ENCODE measurements around the gene PLK3. TPM values are rescaled to one million over a fixed set of nuclear protein-coding genes. Genes with fewer than 3 reads are reported as not detected.
A peak's percentile ranks its signal among the peaks of the same experiment; 100 is the strongest.

The PLK3 gene
- total and polyA plus RNA-seq, 8 donors = 0.58 to 30.4 (median 17.4) TPM

GRCh38 chr1:44820328-44821239 lies 20.4 kb downstream of the PLK3 start:
- no peaks in the 10 kb centered on the region for H3K9me3 ChIP-seq
- no peak for DNase-seq
- no peaks in the 10 kb centered on the region for H3K27me3 ChIP-seq
- peaks cover 15 to 29% (median 23%) of the 10 kb centered on the region in 4 donors for H3K4me1 ChIP-seq
- peak overlapping the region; percentile 86 to 96 (median 91) for H3K27ac ChIP-seq
- intact Hi-C loops (cut with DNase I; ENCODE audit: low total_unique reads) = no loop called here
- H3K4me3 ChIP-seq = peak overlapping the region; percentile 46 to 58 (median 51)
- TF ChIP-seq POLR2AphosphoS5 (IDR thresholded peaks at IDR 0.05) = no peak
- peak in 1 of 7 experiments; percentile 6 for TF ChIP-seq CTCF (IDR thresholded peaks at IDR 0.05)
- no peaks in the 10 kb centered on the region for H3K36me3 ChIP-seq
- 25 to 35% (median 26%) methylated on average over 20 to 25 of the region's 25 CpGs for WGBS, 5 donors

GRCh38 chr1:44821240-44821715 lies 21.1 kb downstream of the PLK3 start:
- DNase-seq = no peak
- Histone ChIP-seq H3K27me3 (no peaks in the 10 kb centered on the region), H3K4me1 (peaks cover 15 to 32% (median 23%) of the 10 kb centered on the region in 4 donors), H3K27ac (peak overlapping the region in 2 of 5 donors; percentile 91 to 96), H3K9me3 (no peaks in the 10 kb centered on the region), H3K36me3 (no peaks in the 10 kb centered on the region), H3K4me3 (no peak overlapping the region)
- WGBS, 5 donors = 79 to 89% (median 82%) methylated on average over 9 of the region's 9 CpGs
- intact Hi-C loops (cut with DNase I; ENCODE audit: low total_unique reads) = no loop called here
- TF ChIP-seq CTCF (IDR thresholded peaks at IDR 0.05) (no peak), EP300 (IDR thresholded peaks at IDR 0.05) (no peak), POLR2A (IDR thresholded peaks at IDR 0.05) (no peak)

DNA sequence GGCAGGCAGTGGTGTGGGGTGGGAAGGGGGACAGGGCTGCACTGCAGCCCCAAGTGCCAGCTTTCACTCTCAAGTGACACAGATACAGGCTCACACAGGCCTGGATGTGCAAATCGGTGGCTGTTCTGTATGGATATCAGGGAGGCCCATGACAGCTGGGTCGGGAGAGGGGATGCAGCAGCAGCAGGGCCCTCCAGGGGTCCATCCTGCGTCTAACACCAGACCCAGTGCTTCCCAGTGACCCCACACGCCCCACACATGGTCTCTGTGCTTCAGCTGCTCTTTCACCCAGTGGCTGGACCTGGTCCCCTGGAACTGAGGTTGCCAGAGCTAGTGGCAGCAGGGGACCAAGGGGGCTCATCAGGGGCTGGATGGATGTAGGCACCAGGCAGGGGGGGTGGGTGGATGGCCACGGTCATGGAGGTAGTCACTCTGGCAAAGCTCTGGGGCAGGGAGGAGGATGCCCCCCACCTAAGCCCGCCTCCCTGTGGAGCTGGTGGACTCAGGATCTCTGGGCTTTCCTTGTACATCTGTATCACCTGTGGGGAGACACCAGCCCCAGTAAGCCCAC lies 22.0 kb downstream of the PLK3 start:
- DNase-seq = no peak
- intact Hi-C loops (cut with DNase I; ENCODE audit: low total_unique reads) = no loop called here
- 68 to 89% (median 88%) methylated on average over 3 to 6 of the region's 6 CpGs for WGBS, 5 donors

More for the DNA sequence above, 22.0 kb downstream of the PLK3 start:
- Histone ChIP-seq H3K36me3 (no peaks in the 10 kb centered on the region), H3K27ac (no peak overlapping the region), H3K27me3 (no peaks in the 10 kb centered on the region), H3K9me3 (no peaks in the 10 kb centered on the region), H3K4me3 (no peak overlapping the region), H3K4me1 (peaks cover 15 to 41% (median 23%) of the 10 kb centered on the region in 4 donors)
- TF ChIP-seq POLR2A (IDR thresholded peaks at IDR 0.05) (no peak), EP300 (IDR thresholded peaks at IDR 0.05) (no peak), CTCF (IDR thresholded peaks at IDR 0.05) (no peak), POLR2AphosphoS5 (IDR thresholded peaks at IDR 0.05) (no peak)
